Panc1 (cell line): ENCODE data around the gene UBE2L3. TPM values are rescaled to one million over a fixed set of nuclear protein-coding genes. Genes with fewer than 3 reads are reported as not detected.

ENCODE experiments used
- ATAC-seq: fragments of 200-7000 bp; cut with Tn5 transposase; 2 replicates; pipeline ENCODE4 v1.9.1; 2020; ENCODE audit warnings: mild to moderate bottlenecking, moderate library complexity
- BruUV-seq: library from RNA; stranded (reverse); fragments of 400-500 nt; replicated peaks from 2 replicates; lab custom pipeline; 2021; lab: Mats Ljungman, UMichigan
- CTCF ChIA-PET: fragments of 300-600 bp; sonication (Branson Sonifier 250); formaldehyde crosslinking; loops from one replicate; lab custom pipeline; 2022; ENCODE audit warnings: antibody characterized with exemption; lab: Charles Lee
- POLR2A ChIA-PET: fragments of 300-600 bp; sonication (Branson Sonifier 250); formaldehyde crosslinking; loops from one replicate; lab custom pipeline; 2022; ENCODE audit warnings: antibody characterized with exemption; lab: Charles Lee
- DNase-seq: peaks from one replicate; pipeline ENCODE4 v3.0.0-alpha.2; 2010; ENCODE audit warnings: low read depth, low spot score
- H3K27ac ChIP-seq: 2 replicates; pipeline ENCODE4 v1.5.1; 2011; ENCODE audit warnings: mild to moderate bottlenecking, low read length, inconsistent platforms
- H3K27me3 ChIP-seq: fragments of 200-500 bp; sonication (Bioruptor generic); 2 replicates; pipeline ENCODE4 v1.6.0; 2014; ENCODE audit warnings: low read length, inconsistent platforms; ENCODE audit not compliant: control insufficient read depth, insufficient read depth
- H3K36me3 ChIP-seq: fragments of 200-500 bp; sonication (Bioruptor generic); 2 replicates; pipeline ENCODE4 v1.5.1; 2014; ENCODE audit warnings: inconsistent platforms, mild to moderate bottlenecking, low read length, moderate library complexity; ENCODE audit not compliant: control insufficient read depth, insufficient read depth
- H3K4me1 ChIP-seq: 2 replicates; pipeline ENCODE4 v1.5.1; 2011; ENCODE audit warnings: inconsistent platforms, mild to moderate bottlenecking, low read length, moderate library complexity; ENCODE audit not compliant: control insufficient read depth, insufficient read depth
- H3K4me3 ChIP-seq, 2 experiments: 2 replicates each; pipeline ENCODE4 v1.5.1; 2011 to 2012; ENCODE audit warnings: low read depth in 2 of 2, low read length in 2 of 2, mild to moderate bottlenecking in 2 of 2, inconsistent platforms in 1 of 2, moderate library complexity in 1 of 2
- H3K9me3 ChIP-seq: fragments of 200-500 bp; sonication (Bioruptor generic); 2 replicates; pipeline ENCODE4 v1.5.1; 2014; ENCODE audit warnings: low read depth, mild to moderate bottlenecking, inconsistent platforms, low read length, moderate library complexity; ENCODE audit not compliant: control insufficient read depth, insufficient read depth
- POLR2AphosphoS5 ChIP-seq: IDR thresholded peaks from 2 replicates; pipeline ENCODE4 v1.6.1; 2012; ENCODE audit warnings: mild to moderate bottlenecking, low read depth, low read length, moderate library complexity
- SIN3A ChIP-seq: IDR thresholded peaks from 2 replicates; pipeline ENCODE4 v1.6.1; 2012; ENCODE audit warnings: low read depth, mild to moderate bottlenecking, low read length, moderate library complexity, borderline replicate concordance; ENCODE audit not compliant: insufficient read depth
- TCF7L2 ChIP-seq: IDR thresholded peaks from 2 replicates; pipeline ENCODE4 v1.6.1; 2011; ENCODE audit warnings: mild to moderate bottlenecking, low read depth, low read length, inconsistent platforms
- in situ Hi-C: cut with HindIII; loops from 2 replicates; pipeline ENCODE4 v1.10.0; 2016; ENCODE audit warnings: low sequenced_read_pairs, low pct_unique_long_range_greater_than_20kb
- intact Hi-C: fragments of 100-400 bp; cut with micrococcal nuclease; formaldehyde crosslinking; loops from one replicate; pipeline ENCODE4 v1.10.0; 2022; ENCODE audit not compliant: unreplicated experiment
- total RNA-seq: library from RNA; stranded (reverse); gene quantifications from one replicate; pipeline ENCODE4 v1.2.1, GENCODE V29; 2021; ENCODE audit not compliant: unreplicated experiment
- TF ChIP-seq, protein P1 (sequence below): fragments of 450-650 bp; IDR thresholded peaks from 2 replicates; pipeline ENCODE4 v1.5.1; 2017; ENCODE audit warnings: mild to moderate bottlenecking
- TF ChIP-seq, protein P2 (sequence below), 2 experiments: IDR thresholded peaks; 2 replicates each; pipeline ENCODE4 v1.6.1; 2011 to 2012; ENCODE audit warnings: low read depth in 2 of 2, control low read depth in 1 of 2, low read length in 1 of 2, mild to moderate bottlenecking in 1 of 2, moderate library complexity in 1 of 2; ENCODE audit not compliant: insufficient read depth in 1 of 2

The UBE2L3 gene
- total RNA-seq, 1 experiment from 2014 or later = 51.1 TPM

DNA sequence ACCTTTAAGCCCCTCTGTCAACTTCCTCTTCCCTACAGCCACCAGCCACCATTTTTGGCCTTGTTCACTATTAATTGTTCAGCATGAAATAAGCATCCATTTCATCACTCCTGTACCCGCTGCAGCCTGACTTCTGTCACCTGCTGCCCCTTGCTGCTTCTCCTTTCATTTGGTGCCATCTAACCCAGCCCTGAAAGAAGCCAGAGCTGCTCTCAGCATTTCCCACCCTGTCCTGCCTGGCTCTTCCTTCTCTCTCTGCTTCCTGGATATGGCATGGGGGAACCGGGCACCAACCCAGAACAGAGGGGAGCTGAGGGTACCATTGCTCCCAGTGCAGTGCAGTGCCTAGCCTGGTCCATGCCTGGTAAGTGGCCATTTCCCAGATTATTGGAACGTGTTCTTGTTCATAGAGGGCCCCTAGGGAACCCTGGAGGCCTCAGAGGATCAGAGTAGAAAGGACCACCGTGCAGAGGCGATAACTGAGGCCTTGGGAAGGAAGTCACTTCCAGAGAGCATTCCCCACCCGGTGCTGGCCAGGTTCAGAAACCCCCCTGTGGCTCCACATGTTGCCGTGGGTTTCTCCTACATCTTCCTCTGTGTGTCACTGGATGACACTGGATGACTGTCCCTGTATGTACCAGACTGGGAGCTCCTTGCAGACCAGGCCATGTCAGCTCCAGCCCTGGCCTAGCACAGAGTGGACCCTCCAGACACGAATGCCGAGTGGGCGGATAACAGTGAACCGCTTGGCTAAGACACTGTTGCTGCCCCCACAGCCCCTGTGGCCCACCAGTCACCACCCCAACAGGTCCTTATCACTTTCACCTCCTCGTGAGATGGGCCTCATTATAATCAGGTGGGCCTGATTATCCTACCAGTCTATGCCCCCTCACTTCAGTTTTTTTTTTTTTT lies 57.6 kb downstream of the UBE2L3 start:
- no peaks in the 10 kb centered on the region for H3K9me3 ChIP-seq
- BruUV-seq = no TSS peak
- intact Hi-C loops (no loop called here), in situ Hi-C loops (no loop called here)
- H3K4me1 ChIP-seq = peaks cover 53% of the 10 kb centered on the region
- H3K27me3 ChIP-seq = no peaks in the 10 kb centered on the region
- TF ChIP-seq TCF7L2 (no peak), POLR2AphosphoS5 (no peak), SIN3A (no peak)
- TF ChIP-seq, protein P1, sequence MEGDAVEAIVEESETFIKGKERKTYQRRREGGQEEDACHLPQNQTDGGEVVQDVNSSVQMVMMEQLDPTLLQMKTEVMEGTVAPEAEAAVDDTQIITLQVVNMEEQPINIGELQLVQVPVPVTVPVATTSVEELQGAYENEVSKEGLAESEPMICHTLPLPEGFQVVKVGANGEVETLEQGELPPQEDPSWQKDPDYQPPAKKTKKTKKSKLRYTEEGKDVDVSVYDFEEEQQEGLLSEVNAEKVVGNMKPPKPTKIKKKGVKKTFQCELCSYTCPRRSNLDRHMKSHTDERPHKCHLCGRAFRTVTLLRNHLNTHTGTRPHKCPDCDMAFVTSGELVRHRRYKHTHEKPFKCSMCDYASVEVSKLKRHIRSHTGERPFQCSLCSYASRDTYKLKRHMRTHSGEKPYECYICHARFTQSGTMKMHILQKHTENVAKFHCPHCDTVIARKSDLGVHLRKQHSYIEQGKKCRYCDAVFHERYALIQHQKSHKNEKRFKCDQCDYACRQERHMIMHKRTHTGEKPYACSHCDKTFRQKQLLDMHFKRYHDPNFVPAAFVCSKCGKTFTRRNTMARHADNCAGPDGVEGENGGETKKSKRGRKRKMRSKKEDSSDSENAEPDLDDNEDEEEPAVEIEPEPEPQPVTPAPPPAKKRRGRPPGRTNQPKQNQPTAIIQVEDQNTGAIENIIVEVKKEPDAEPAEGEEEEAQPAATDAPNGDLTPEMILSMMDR = no peak
- TF ChIP-seq, protein P2, sequence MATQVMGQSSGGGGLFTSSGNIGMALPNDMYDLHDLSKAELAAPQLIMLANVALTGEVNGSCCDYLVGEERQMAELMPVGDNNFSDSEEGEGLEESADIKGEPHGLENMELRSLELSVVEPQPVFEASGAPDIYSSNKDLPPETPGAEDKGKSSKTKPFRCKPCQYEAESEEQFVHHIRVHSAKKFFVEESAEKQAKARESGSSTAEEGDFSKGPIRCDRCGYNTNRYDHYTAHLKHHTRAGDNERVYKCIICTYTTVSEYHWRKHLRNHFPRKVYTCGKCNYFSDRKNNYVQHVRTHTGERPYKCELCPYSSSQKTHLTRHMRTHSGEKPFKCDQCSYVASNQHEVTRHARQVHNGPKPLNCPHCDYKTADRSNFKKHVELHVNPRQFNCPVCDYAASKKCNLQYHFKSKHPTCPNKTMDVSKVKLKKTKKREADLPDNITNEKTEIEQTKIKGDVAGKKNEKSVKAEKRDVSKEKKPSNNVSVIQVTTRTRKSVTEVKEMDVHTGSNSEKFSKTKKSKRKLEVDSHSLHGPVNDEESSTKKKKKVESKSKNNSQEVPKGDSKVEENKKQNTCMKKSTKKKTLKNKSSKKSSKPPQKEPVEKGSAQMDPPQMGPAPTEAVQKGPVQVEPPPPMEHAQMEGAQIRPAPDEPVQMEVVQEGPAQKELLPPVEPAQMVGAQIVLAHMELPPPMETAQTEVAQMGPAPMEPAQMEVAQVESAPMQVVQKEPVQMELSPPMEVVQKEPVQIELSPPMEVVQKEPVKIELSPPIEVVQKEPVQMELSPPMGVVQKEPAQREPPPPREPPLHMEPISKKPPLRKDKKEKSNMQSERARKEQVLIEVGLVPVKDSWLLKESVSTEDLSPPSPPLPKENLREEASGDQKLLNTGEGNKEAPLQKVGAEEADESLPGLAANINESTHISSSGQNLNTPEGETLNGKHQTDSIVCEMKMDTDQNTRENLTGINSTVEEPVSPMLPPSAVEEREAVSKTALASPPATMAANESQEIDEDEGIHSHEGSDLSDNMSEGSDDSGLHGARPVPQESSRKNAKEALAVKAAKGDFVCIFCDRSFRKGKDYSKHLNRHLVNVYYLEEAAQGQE (IDR thresholded peaks at IDR 0.05; ENCODE audit: insufficient read depth in 1 of 2, low read depth in 2 of 2, low read length in 1 of 2) = no peak
- H3K4me3 ChIP-seq = no peak overlapping the region
- ChIA-PET POLR2A (no interaction called here), CTCF (interaction anchor here (1.4 kb wide), 1 partner anchor 16 kb away, joined by 4 read pairs; no protein-coding TSS in a partner anchor)
- no peaks in the 10 kb centered on the region; the same call in 1 of the 2 replicates for H3K36me3 ChIP-seq
- DNase-seq = no peak
- H3K27ac ChIP-seq = no peak overlapping the region
- ATAC-seq = no peak

DNA sequence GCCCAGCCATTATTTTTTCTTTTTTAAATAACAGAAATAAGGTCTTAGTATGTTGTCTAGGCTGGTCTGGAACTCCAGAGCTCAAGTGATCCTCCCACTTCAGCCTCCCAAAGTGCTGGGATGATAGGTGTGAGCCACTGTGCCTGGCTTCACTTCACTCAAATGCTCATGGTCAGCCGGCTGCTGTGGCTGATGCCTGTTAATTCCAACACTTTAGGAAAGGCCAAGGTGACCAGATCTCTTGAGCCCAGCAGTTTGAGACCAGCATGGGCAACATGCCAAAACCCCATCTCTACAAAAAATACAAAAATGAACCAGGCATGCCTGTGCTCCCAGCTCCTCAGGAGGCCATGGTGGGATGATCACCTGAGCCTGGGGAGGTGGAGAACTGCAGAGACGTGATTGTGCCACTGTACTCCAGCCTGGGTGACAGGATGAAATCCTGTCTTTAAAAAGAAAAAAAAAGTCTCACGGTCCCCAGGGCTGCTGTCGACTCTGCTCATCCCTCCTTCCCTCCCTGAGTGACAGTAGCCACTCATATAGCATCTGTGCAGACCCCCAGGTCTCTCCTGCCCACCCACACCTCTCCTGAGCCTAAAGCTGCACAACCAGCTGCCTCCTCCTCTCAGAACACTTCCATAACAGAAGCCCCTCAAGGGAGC lies 58.7 kb downstream of the UBE2L3 start:
- no peaks in the 10 kb centered on the region for H3K9me3 ChIP-seq
- H3K27ac ChIP-seq = no peak overlapping the region
- in situ Hi-C loops (no loop called here), intact Hi-C loops (no loop called here)
- BruUV-seq = no TSS peak
- POLR2A ChIA-PET = interaction anchor here (0.6 kb wide), 3 partner anchors 54 to 345 kb away, joined by 3 to 8 read pairs (median 8); no protein-coding TSS in a partner anchor
- DNase-seq (no peak), ATAC-seq (no peak)
- H3K27me3 ChIP-seq = no peaks in the 10 kb centered on the region
- H3K4me1 ChIP-seq = peaks cover 43% of the 10 kb centered on the region
- CTCF ChIA-PET = no interaction called here
- no peaks in the 10 kb centered on the region; the same call in 1 of the 2 replicates for H3K36me3 ChIP-seq
- no peak overlapping the region for H3K4me3 ChIP-seq
- TF ChIP-seq TCF7L2 (no peak), POLR2AphosphoS5 (peak; percentile 17; the same call in 1 of the 2 replicates)
- TF ChIP-seq, protein P1 = no peak
